ENCODE data around the gene GJC1.
"Not testable (repeated sequence)": the region's sequence is repeated elsewhere in the genome, so short reads cannot be mapped to it uniquely, and the experiment has no call there.

Gene GJC1

DNA sequence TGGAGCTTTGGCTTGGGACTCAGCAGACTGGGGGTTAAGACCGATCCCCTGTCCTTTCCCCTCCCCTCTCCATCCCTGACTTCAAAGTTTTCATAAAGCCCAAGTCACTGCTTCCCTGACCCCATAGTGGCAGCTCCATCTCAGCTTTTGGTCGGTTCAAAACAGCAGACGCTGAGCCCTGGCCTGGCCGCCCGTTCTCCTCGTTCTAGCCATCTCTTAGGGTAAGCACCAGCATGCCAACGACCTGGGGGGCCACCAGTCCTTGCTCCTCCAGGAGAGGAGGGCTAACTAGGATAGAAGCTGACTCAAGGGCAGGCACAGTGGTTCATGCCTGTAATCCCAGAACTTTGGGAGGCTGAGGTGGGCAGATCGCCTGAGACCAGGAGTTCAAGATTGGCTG lies 16.1 kb upstream of the GJC1 start:
- no peak for DNase-seq (ENCODE audit: low spot score)

DNA sequence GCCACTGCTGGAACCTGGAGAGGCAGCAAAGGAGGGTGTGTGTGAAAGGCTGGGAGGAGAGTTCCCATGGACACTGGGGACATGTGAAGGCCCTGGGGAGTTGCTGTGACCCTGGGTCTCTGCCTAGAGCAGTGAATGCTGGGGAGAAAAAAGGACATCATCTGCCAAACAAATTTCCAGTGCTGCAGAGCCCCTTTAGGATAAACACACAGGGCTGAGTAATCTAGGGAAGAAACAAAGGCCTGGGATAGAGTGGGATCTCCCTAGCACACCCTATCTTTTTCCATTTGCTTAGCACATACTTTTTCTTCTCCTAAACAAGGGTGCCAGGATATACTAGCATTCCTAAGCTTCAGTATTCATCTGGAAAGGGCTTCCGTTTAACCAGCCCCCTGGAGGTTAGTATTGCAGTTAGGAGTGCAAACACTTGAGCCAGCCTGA lies 14.3 kb upstream of the GJC1 start:
- DNase-seq (ENCODE audit: low spot score), result no peak

DNA sequence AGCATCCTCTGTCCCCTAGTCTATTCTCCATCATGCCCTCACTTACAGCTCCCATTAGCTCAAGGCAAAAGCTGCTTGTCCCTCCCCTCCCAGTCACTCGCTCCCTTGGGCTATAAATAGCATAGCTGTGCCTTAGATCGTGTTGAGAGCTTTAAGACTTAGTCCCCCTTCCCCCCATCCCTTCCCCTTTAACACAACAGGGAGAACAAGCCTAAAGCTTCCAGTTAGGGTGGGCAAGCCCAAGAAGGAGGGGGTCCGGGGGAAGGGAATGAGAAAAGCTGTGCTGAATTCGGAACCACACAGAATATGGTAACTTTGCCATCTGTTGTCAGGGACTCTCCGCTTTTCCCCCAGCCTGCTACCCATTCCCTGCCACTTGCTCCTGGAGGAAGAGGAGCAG lies 12.7 kb upstream of the GJC1 start:
- DNase-seq (ENCODE audit: low spot score), result peak; percentile 33

DNA sequence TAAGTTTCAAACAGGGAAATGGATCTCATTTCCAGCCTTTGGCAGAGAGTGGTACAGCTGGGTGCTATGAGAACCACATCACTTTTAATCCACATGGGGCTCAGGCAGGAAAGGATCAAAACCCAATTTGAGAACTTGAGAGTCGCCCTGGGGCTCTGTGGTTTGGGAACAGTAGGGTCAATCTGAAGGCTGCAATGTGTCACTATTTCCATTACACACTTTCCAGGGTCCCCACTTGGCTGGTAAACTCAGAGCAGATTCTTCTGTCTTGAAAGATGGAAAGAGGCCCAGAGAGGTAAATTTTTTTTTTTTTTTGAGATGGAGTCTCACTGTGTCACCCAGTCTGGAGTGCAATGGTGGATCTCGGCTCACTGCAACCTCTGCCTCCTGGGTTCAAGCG lies 10.8 kb upstream of the GJC1 start:
- no peak for DNase-seq (ENCODE audit: low spot score)

DNA sequence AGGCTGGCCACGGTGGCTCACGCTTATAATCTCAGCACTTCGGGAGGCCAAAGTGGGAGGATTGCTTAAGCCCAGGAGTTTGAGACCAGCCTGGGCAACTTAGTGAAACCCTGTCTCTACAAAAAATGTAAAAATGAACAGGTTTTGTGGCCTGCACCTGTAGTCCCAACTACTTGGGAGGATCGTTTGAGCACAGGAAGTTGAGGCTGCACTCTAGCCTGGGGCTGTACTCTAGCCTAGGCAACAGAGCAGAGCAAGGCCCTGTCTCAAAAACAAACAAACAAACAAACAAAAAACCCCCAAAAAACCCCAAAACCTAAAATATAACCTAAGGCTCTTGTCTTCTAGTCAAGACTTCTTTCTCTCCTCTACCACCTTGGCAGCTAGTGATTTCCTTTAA lies 10.2 kb upstream of the GJC1 start:
- DNase-seq (ENCODE audit: low spot score), result no peak

DNA sequence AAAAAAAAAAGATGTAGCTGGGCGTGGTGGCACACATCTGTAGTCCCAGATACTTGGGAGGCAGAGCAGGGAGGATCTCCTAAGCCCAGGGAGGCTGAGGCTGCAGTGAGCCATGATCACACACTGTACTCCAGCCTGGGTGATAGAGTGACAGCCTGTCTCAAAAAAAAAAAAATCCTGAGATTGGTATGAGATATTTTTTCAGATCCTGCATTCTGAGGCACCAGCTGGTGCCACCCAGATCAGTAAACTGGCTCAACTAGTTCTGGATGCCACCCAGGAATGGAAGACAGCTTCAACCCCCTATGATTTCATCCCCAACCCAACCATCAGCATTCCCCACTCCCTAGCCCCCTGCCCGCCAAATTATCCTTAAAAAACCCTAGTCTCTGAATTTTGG lies 7.1 kb upstream of the GJC1 start:
- no peak for DNase-seq (ENCODE audit: low spot score)

DNA sequence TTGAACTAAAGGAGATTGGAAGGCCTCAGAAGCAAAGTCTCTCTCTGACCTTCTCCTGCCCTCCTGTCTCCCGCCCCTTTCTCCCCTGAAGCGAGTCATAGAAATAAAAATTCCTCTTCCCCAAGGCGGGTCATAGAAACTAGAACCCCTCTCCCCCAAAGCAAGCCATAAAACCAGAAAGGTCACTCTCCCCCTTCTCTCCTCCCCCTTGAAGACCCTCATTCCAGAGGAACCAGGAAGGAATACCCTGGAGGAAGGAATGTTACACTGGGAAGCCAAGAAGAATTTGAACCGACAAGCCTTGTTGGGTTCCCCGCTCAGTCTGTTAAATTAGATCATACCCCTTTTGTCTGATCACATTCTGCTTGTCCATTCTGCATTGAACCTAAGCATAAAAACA lies 2.7 kb upstream of the GJC1 start:
- DNase-seq (ENCODE audit: low spot score), result no peak

DNA sequence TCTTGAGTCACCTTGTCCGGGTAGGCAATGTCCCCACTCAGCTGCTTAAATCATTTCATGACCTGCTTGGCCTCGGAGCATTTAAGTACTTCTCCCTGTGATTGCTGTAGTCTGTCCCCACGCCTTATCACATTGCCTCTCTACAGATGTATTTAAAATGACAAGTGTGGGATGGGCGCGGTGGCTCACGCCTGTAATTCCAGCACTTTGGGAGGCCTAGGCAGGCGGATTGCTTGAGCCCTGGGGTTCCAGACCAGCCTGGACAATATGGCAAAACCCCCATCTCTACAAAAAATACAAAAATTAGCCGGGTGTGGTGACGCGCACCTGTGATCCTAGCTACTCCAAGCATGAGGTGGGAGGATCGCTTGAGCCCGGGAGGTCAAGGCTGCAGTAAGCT lies 1.3 kb upstream of the GJC1 start:
- DNase-seq (ENCODE audit: low spot score), result no peak

DNA sequence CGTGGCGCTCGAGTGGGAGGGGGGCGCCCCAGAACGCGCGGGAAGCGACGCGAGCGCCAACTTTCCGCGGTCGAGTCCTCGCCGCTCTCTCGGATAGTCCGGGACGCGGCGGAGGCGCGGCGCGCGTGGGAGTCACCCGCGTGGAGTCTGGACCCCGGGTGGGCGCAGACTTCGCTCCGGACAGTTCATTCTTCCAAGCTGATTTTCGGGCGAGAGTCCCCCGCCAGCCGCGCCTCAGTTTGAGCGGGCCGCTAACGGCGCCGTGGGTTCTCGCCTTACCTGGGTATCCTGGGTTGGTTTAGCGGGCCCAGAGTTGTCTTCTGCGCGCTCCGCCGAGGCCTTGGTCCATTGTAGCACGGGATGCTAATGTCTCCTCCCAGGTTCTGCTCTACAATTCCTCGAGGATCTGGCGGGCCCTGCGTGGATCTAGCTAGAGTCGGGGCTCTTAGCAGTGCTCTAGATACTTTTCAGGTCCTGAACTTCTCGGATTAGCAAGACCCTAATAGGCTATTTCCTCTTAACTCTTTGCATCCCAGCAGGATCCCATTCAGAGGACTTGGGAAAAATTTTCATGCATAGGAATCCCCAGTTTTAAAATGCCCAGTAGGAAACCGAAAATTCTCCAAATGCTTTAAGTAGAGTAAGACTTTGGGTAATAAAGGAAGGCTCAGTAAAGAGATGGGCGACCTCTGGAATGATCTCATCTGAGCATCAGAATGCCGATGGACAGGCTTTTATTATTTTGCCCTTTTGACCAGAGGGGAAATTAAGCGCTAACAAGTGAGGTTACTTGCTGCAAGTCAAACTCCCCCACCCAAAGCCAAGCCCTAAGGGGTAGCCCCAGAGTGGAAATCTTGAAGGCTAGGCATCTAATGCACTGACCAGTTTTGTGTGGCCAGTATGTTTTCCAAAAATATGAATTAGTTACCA lies 537 bp upstream of the GJC1 start:
- peak; percentile 38 for DNase-seq (ENCODE audit: low spot score)

DNA sequence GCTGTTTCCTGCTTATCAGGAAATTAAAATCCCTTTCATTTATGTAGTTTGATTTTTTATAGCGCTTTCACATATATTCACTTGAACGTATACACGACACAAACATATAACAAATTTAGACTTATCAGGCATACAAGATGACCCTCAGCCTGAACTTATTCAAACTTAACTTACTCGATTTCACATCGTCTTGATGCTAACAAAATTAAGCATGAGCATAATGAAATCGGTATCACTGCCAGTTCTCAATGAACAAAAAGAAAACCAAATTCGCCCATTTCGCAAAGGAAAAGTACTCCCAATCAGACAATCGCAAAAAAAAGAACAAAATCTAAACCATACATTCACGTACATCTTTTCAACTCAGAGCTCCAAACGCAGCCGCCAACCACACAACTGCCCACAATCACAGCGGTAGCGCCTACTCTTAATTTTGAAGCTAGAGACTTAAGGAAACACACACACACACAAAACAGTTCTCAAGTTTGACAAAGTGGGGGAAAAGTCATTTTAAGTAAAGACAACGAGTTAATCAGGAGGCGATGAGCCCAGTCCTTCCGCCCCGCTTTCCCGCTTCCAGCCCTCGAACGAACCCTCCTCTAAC lies 1.1 kb downstream of the GJC1 start:
- DNase-seq (ENCODE audit: low spot score), result no peak

DNA sequence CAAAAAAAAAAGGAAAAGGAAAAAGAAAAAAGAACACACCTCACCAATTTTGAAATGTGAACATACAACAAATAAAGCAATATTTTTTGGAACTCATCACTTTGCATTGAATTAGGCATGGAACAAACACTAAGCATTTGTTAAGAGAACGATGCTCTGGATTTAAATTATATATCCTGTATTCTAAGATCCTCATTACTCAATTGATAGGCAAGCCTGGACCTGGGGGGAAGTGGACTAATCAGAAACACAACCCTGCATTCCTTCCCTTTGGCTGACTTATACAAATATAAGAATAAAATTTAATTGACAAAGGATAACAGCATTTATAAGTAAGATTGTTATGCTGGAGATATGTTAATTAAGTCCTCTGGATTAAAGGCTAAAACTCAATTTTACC lies 2.2 kb downstream of the GJC1 start:
- DNase-seq (ENCODE audit: low spot score), result no peak

DNA sequence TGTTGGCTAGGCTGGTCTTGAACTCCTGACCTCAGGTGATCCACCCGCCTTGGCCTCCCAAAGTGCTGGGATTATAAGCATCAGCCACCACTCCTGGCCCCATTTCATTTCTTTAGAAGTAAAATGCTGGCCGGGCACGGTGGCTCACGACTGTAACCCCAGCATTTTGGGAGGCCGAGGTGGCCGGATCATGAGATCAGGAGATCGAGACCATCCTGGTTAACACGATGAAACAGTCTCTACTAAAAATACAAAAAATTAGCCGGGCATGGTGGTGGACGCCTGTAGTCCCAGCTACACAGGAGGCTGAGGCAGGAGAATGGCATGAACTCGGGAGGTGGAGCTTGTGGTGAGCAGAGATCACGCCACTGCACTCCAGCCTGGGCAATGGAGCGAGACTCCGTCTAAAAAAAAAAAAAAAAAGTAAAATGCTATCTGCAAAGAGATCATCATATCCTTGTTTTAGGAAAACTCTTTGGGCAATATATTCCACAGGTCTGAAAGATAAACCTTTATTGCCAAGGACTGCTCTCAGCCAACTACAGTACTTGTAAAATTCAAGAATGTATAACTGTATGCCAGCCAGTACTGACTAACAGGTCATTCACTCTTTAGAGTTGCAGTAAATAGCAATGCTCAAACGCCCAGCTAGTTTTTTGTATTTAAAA lies 3.8 kb downstream of the GJC1 start:
- no peak for DNase-seq (ENCODE audit: low spot score)

DNA sequence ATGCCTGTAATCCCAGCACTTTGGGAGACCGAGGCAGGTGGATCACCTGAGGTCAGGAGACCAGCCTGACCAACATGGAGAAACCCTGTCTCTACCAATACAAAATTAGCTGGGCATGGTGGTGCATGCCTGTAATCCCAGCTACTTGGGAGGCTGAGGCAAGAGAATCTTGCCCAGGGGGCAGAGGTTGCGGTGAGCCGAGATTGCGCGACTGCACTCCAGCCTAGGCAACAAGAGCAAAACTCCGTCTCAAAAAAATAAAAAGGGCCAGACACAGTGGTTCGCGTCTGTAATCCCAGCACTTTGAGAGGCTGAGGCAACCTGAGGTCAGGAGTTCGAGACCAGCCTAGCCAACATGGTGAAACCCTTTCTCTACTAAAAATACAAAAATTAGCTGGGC lies 4.9 kb downstream of the GJC1 start:
- DNase-seq (ENCODE audit: low spot score), result not testable (repeated sequence)

DNA sequence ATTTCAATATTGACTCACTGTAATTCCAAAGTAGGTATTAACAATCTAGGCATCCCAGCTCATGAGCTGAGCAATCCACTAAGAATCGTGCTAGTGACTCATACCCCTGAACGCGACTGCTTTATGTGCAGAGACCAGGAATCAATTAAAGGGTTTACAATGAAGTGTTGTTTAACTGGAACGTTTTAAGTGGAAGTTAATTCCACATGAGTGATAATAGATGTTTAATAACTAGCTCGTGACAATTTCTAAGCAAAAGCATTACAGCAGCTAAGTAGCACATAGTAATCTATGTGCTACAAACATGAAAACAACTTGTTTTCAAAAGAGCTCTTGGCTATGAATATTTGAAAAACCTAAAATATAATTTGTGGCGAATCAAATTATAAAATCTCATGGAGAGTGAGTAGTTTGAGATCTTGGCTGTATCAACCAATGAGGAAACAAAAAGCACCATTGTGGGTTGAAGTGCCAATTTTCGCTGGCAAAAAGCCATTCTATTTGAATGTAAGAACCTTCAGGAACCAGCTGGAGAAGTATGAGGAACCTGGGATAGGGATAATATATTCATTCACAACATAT lies 9.4 kb downstream of the GJC1 start:
- no peak for DNase-seq (ENCODE audit: low spot score)

DNA sequence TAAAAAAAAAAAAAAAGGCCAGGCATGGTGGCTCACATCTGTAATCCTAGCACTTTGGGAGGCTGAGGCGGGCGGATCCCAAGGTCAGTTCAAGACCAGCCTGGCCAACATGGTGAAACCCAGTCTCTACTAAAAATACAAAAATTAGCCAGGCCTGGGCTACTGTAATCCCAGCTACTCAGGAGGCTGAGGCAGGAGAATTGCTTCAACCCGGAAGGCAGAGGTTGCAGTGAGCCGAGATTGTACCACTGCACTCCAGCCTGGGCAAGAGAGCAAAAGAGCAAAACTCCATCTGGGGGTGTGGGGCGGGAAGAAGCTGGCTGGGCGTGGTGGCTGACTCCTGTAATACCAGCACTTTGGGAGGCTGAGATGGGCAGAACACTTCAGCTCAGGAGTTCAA lies 11.6 kb downstream of the GJC1 start:
- not testable (repeated sequence) for DNase-seq (ENCODE audit: low spot score)

DNA sequence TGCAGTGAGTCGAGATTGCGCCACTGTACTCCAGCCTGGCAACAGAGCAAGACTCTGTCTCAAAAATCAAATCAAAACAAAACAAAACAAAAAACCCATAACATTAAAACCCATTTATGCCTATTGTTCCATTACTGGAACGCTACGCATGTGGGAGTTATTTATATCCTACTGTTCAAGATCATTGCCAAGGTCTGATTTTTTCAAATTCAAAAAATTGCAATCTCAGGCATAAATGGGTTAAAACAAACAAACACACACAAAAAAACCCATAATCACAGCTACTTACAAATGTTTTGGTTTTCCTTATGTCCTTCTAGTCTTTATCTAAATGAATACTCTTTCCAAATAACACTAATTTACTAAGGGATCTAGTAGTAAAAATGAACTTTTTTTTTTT lies 17.8 kb downstream of the GJC1 start:
- no peak for DNase-seq (ENCODE audit: low spot score)

DNA sequence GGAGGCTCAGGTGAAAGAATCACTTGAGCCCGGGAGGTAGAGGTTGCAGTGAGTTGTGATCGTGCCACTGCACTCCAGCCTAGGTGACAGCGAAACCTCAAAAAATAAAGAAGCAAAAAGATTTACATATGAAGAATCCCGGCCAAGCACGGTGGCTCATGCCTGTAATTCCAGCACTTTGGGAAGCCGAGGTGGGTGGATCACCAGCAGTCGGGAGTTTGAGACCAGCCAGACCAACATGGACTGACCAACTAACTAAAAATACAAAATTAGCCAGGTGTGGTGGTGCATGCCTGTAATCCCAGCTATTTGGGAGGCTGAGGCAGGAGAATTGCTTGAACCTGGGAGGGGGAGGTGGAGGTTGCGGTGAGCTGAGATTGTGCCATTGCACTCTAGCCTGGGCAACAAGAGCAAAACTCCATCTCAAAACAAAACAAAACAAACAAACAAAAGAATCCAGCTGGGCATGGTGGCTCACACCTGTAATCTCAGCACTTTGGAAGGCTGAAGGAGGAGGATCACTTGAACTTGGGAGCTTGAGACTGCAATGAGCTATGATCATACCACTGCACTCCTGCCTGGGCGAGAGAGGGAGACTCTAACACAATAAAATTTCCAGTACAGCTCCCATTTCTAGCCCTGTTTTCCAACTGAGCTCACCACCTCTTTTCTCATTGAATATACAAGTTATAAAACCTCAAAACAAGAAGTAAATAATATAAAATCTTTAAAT lies 21.3 kb downstream of the GJC1 start:
- not testable (repeated sequence) for DNase-seq (ENCODE audit: low spot score)

DNA sequence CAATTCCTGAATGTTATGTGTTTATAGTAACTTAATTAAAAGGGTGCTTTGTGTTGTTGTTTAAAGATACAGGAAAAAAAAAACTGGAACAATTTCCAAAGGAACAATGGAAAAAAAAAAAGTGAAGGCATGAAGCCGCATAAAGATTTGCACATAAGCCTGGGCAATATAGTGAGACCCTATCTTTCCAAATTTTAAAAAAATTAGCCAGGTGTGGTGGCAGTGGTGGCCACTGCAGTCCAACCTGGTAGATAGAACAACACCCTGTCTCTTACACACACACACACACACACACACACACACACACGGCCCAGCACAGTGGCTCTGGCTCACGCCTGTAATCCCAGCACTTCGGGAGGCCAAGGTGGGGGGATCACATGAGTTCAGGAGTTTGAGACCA lies 21.9 kb downstream of the GJC1 start:
- no peak for DNase-seq (ENCODE audit: low spot score)

DNA sequence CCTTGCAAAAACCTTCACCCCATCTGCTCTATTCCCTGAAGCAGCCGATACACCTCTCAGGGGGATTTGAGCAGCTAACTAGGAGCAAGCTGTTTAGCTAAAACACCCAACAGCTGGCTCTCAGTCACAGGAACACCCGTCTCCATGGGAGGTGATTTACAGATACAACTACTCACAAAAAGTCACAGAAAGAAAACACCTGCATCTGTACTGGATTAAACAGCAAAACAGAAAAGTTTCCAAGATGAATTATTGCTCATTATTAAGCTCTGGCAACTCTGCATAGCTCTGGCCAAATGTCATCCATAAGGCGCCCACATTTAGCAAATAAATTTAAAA lies 22.3 kb downstream of the GJC1 start:
- no peak for DNase-seq (ENCODE audit: low spot score)

DNA sequence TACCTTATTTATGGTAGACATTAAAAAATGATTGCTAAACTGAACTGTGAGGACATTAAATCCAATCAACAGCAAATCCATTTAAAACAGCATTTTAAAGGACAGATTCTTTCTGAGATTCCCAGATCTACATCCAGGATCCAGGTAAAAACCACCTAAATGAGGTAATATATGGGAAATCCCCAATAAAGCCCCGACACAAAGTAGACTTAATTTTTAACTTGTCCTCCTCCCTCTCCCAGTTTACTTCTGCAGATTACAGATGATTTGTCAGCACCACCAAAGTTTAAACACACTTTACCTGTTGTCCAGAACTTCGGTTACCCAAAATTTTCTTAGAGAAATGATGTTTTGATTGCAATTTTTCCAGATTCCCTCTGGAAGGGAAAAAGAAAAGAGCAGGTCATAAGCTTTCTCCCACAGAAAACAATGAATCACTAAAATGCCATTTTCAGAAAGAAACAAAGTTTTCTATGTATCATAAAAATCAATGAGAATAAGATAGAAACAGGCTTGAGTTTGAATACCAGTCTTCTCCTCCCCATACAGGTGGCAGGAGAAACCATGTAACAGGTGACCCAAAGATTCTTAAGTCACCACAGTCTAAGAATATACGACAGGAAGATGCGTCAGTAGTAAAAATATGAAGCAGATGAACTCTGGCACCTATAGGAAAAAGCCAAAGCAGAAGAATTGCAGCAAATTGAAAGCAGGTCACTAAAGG lies 22.8 kb downstream of the GJC1 start:
- DNase-seq (ENCODE audit: low spot score), result no peak
